GM10248 (cell line): Measurements from ENCODE around the gene SRGAP3.

ENCODE experiments used
- CTCF ChIA-PET: fragments of 300-600 bp; sonication (Branson Sonifier 250); formaldehyde crosslinking; extraction: SDS; loops from one replicate; lab custom pipeline; 2021; ENCODE audit warnings: antibody characterized with exemption; lab: Yijun Ruan, JAX
- POLR2A ChIA-PET: fragments of 350-650 bp; sonication (Branson Sonifier 250); formaldehyde crosslinking; extraction: SDS; loops from one replicate; lab custom pipeline; 2020; ENCODE audit warnings: antibody characterized with exemption; lab: Yijun Ruan, JAX
- DNase-seq: peaks from one replicate; pipeline ENCODE4 v3.0.0; 2012; ENCODE audit errors: extremely low spot score
- TF ChIP-seq, protein P1 (sequence below): IDR thresholded peaks from 2 replicates; pipeline ENCODE4 v1.5.1; 2012; ENCODE audit warnings: mild to moderate bottlenecking, low read depth; ENCODE audit errors: extremely low read depth, missing control alignments, control extremely low read depth

The SRGAP3 gene

DNA sequence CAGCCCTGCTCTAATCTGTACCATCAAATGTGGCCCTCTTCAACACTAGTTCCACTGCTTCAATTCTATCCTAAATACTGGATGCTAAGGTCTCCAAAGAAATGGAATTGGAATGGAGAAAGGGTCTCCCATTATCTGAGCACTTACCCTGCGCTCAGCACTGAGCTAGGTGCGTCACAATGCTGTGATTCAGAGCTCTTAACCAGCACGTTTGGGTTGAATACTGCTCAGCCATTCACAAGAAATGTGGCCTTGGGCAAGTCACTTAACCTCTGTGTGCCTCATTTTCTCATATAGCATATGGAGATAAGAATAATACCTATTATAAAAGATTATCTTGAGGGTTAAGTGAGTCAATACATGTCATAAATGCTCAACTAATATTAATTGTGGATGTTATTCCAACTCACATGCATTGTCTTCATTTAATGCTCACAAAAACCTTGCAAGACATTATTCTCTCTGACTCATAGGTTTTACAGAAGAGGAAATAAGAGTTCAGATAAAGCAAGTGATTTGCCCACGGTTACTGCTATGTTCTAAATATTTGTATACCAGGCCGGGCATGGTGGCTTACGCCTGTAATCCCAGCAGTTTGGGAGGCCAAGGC, 27.4 kb upstream of the SRGAP3 start:
- ChIA-PET CTCF (no interaction called here), POLR2A (no interaction called here)
- no peak for DNase-seq
- TF ChIP-seq, protein P1, sequence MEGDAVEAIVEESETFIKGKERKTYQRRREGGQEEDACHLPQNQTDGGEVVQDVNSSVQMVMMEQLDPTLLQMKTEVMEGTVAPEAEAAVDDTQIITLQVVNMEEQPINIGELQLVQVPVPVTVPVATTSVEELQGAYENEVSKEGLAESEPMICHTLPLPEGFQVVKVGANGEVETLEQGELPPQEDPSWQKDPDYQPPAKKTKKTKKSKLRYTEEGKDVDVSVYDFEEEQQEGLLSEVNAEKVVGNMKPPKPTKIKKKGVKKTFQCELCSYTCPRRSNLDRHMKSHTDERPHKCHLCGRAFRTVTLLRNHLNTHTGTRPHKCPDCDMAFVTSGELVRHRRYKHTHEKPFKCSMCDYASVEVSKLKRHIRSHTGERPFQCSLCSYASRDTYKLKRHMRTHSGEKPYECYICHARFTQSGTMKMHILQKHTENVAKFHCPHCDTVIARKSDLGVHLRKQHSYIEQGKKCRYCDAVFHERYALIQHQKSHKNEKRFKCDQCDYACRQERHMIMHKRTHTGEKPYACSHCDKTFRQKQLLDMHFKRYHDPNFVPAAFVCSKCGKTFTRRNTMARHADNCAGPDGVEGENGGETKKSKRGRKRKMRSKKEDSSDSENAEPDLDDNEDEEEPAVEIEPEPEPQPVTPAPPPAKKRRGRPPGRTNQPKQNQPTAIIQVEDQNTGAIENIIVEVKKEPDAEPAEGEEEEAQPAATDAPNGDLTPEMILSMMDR: no peak

DNA sequence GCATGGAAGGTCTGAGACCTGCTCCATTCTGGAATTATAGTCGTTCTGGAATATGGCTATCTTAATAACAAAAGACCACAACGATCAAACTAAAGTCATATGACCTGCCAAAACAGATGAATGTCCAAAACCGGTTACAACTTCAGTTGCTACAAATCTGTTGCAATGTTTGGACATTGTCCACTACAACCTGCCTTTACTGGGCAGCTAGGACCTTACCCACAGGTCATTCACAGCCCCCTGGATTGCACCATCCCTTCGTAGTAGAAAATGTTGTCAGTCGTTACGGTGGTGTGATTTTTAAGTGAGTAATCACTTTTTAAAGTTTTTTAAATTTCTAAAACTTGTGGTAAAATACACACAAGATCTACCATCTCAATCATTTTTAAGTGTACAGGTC, 22.5 kb upstream of the SRGAP3 start:
- POLR2A ChIA-PET: no interaction called here
- CTCF ChIA-PET: no interaction called here
- no peak for DNase-seq
- TF ChIP-seq, protein P1: no peak

DNA sequence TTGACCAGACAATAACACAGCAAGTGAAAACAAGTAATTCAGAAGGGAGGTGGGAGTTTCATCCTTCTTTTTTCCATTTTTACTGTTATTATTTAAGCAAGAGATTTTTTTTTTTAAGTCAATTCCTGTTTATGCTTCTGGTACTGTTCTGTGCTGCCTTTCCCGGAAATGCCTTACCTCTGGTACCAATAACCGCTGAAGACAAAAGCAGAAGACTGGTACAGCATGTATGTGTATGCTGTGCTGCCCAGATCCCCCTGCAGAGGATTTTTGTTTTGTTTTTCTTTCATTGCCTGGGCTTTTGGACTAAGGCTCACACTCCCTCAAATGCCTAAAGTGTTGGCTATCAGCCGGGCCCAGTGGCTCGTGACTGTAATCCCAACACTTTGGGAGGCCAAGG, 21.3 kb upstream of the SRGAP3 start:
- ChIA-PET CTCF (no interaction called here), POLR2A (no interaction called here)
- TF ChIP-seq, protein P1: no peak
- DNase-seq: no peak

DNA sequence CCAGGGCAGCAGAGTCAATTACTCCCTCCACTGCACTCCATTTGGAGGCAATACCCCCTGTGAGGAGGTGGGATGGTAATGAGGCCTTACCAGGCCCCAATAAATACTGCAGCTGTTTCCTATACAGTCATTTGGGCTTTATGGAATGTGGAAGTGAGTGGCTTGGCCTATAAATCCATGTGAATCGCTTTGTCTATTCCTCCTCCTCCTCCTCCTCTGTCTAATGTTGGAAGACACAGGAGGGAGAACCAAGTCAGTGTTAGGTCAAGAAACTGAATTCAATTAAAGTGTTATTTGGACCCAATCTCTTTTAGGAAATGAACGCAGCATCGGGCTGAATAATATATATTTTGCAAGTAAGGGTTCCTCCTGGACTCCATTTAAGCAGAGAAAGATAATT, 17.3 kb upstream of the SRGAP3 start:
- DNase-seq: no peak
- ChIA-PET CTCF (no interaction called here), POLR2A (no interaction called here)
- TF ChIP-seq, protein P1: no peak

DNA sequence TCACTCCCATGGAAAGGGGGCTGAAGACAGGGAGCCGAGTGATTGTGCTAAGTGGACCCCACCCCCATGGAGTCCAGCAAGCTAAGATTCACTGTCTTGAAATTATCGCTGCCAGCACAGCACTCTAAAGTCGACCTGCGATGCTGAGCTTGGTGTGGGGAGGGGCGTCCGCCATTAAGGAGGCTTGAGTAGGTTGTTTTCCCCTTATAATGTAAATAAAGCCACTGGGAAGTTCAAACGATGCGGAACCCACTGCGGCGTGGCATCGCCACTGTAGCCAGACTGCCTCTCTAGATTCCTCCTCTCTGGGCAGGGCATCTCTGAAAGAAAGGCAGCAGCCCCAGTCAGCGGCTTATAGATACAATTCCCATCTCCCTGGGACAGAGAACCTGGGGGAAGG, 10.9 kb upstream of the SRGAP3 start:
- TF ChIP-seq, protein P1: no peak
- no peak for DNase-seq
- POLR2A ChIA-PET: interaction anchor here (0.6 kb wide), 1 partner anchor 19 kb away, joined by 6 read pairs; no protein-coding TSS in a partner anchor
- CTCF ChIA-PET: interaction anchor here (1.2 to 1.4 kb wide), 2 partner anchors 10 to 272 kb away, joined by 3 to 4 read pairs; partner anchors contain the start of gene SRGAP3

DNA sequence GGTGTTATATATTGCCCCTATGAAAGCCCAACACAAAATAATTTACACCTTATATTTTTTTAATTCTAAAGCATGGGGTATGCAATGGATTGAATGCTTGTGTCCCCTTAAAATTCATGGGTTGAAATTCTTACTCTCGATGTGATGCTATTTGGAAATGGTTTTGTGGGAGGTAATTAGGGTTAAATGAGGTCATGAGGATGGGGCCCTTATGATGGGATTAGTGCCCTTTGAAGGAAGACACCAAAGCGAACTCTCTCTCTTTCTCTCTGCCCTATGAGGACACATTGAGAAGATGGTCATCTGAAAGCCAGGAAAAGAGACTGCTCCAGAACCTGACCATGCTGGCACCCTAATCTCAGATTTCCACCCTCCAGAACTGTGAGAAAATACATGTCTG, 7.6 kb upstream of the SRGAP3 start:
- ChIA-PET CTCF (no interaction called here), POLR2A (no interaction called here)
- TF ChIP-seq, protein P1: no peak
- DNase-seq: no peak
